IMR-90 (cell line): Measurements from ENCODE around the gene RETN.

Source experiments
- BHLHE40 ChIP-seq: fragments of 150-350 bp; IDR thresholded peaks from 2 replicates; pipeline ENCODE4 v1.6.1; 2016; ENCODE audit warnings: mild to moderate bottlenecking, low read depth, low read length
- CHD1 ChIP-seq: IDR thresholded peaks from 2 replicates; pipeline ENCODE4 v1.6.1; 2012; ENCODE audit warnings: low read depth, low read length, improper control_type of control experiment
- FOS ChIP-seq: fragments of 150-350 bp; IDR thresholded peaks from 2 replicates; pipeline ENCODE4 v1.6.1; 2016; ENCODE audit warnings: low read depth, low read length
- MAZ ChIP-seq: IDR thresholded peaks from 2 replicates; pipeline ENCODE4 v1.6.1; 2012; ENCODE audit warnings: low read depth, mild to moderate bottlenecking, low read length, improper control_type of control experiment, moderate library complexity, borderline replicate concordance
- MXI1 ChIP-seq: IDR thresholded peaks from 2 replicates; pipeline ENCODE4 v1.6.1; 2012; ENCODE audit warnings: low read depth, mild to moderate bottlenecking, low read length, moderate library complexity, borderline replicate concordance
- POLR2A ChIP-seq: IDR thresholded peaks from 2 replicates; pipeline ENCODE4 v1.6.1; 2012; ENCODE audit warnings: mild to moderate bottlenecking, low read depth, low read length
- RAD21 ChIP-seq: IDR thresholded peaks from 2 replicates; pipeline ENCODE4 v1.6.1; 2012; ENCODE audit warnings: low read length, improper control_type of control experiment
- RCOR1 ChIP-seq: IDR thresholded peaks from 2 replicates; pipeline ENCODE4 v1.6.1; 2012; ENCODE audit warnings: mild to moderate bottlenecking, low read length, improper control_type of control experiment; ENCODE audit not compliant: insufficient replicate concordance
- RFX5 ChIP-seq: IDR thresholded peaks from 2 replicates; pipeline ENCODE4 v1.8.0; 2012; ENCODE audit warnings: low read depth, mild to moderate bottlenecking, low read length, moderate library complexity
- TF ChIP-seq, protein P1 (sequence below): conservative IDR thresholded peaks from 2 replicates; pipeline ENCODE4 v1.5.1; 2012; ENCODE audit warnings: mild to moderate bottlenecking, low read depth, low read length, improper control_type of control experiment
- TF ChIP-seq, protein P2 (sequence below): fragments of 150-350 bp; IDR thresholded peaks from 2 replicates; pipeline ENCODE4 v1.6.1; 2017; ENCODE audit warnings: mild to moderate bottlenecking, antibody characterized with exemption, low read length, low read depth

DNA sequence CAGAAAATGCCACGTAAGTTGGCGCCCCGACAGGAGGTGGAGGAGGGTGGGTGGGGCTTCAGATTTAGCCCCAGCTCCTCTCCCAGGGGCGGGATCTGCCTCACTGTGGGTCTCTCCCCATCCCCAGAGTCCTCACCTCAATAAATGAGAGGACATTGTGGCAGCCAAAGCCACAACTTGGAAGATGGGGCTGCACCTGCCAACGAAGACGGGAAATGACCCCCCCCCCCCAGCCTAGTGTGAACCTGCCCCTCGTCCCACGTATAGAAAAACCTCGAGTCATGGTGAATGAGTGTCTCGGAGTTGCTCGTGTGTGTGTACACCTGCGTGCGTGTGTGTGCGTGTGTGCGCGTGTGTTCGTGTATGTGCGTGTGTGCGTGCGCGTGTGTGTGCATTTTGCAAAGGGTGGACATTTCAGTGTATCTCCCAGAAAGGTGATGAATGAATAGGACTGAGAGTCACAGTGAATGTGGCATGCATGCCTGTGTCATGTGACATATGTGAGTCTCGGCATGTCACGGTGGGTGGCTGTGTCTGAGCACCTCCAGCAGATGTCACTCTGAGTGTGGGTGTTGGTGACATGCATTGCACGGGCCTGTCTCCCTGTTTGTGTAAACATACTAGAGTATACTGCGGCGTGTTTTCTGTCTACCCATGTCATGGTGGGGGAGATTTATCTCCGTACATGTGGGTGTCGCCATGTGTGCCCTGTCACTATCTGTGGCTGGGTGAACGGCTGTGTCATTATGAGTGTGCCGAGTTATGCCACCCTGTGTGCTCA is 10.3 kb downstream of the RETN start:
- TF ChIP-seq POLR2A = no peak
- TF ChIP-seq, protein P1, sequence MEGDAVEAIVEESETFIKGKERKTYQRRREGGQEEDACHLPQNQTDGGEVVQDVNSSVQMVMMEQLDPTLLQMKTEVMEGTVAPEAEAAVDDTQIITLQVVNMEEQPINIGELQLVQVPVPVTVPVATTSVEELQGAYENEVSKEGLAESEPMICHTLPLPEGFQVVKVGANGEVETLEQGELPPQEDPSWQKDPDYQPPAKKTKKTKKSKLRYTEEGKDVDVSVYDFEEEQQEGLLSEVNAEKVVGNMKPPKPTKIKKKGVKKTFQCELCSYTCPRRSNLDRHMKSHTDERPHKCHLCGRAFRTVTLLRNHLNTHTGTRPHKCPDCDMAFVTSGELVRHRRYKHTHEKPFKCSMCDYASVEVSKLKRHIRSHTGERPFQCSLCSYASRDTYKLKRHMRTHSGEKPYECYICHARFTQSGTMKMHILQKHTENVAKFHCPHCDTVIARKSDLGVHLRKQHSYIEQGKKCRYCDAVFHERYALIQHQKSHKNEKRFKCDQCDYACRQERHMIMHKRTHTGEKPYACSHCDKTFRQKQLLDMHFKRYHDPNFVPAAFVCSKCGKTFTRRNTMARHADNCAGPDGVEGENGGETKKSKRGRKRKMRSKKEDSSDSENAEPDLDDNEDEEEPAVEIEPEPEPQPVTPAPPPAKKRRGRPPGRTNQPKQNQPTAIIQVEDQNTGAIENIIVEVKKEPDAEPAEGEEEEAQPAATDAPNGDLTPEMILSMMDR = no peak
- TF ChIP-seq CHD1 = no peak
- TF ChIP-seq MAZ = no peak
- no peak for TF ChIP-seq RAD21
- no peak for TF ChIP-seq RFX5
- TF ChIP-seq, protein P2, sequence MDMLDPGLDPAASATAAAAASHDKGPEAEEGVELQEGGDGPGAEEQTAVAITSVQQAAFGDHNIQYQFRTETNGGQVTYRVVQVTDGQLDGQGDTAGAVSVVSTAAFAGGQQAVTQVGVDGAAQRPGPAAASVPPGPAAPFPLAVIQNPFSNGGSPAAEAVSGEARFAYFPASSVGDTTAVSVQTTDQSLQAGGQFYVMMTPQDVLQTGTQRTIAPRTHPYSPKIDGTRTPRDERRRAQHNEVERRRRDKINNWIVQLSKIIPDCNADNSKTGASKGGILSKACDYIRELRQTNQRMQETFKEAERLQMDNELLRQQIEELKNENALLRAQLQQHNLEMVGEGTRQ = no peak
- no peak for TF ChIP-seq BHLHE40
- TF ChIP-seq FOS = no peak
- TF ChIP-seq MXI1 = no peak
- TF ChIP-seq RCOR1 = no peak
